ENCODE results near the gene LMAN2.
"Not testable (repeated sequence)": the region's sequence is repeated elsewhere in the genome, so short reads cannot be mapped to it uniquely, and the experiment has no call there.

The LMAN2 gene

GRCh38 chr5:177364159-177364962 lies 12.9 kb upstream of the LMAN2 start:
- no peak for DNase-seq

GRCh38 chr5:177363565-177363964 lies 12.1 kb upstream of the LMAN2 start:
- DNase-seq, result no peak

- DNase-seq, result peak; percentile 47
Observed at GRCh38 chr5:177362610-177363507, 11.4 kb upstream of the LMAN2 start.

GRCh38 chr5:177362292-177362609 lies 10.8 kb upstream of the LMAN2 start:
- no peak for DNase-seq

- no peak for DNase-seq
Observed at GRCh38 chr5:177361418-177362291, 10.2 kb upstream of the LMAN2 start.

- not testable (repeated sequence) for DNase-seq
Observed at GRCh38 chr5:177360740-177361139, 9.3 kb upstream of the LMAN2 start.

- DNase-seq, result no peak
Observed at GRCh38 chr5:177359860-177360259, 8.4 kb upstream of the LMAN2 start.

GRCh38 chr5:177359451-177359851 lies 8.0 kb upstream of the LMAN2 start:
- DNase-seq, result no peak

- DNase-seq, result no peak
Observed at GRCh38 chr5:177358370-177358819, 6.9 kb upstream of the LMAN2 start.

- peak; percentile 31 for DNase-seq
Observed at GRCh38 chr5:177357459-177358351, 6.2 kb upstream of the LMAN2 start, which contains the start of gene RGS14. TSS of gene RGS14 (plus strand) at chr5:177357924. CDS start at chr5:177358025, 101 bp downstream.

- peak; percentile 31 for DNase-seq
Observed at GRCh38 chr5:177357146-177357458, 5.6 kb upstream of the LMAN2 start.

GRCh38 chr5:177356746-177357145 lies 5.3 kb upstream of the LMAN2 start:
- DNase-seq, result no peak

- DNase-seq, result no peak
Observed at GRCh38 chr5:177355868-177356168, 4.3 kb upstream of the LMAN2 start.

GRCh38 chr5:177355162-177355867 lies 3.8 kb upstream of the LMAN2 start:
- no peak for DNase-seq

GRCh38 chr5:177354711-177355110 lies 3.2 kb upstream of the LMAN2 start:
- no peak for DNase-seq

- no peak for DNase-seq
Observed at GRCh38 chr5:177354256-177354655, 2.8 kb upstream of the LMAN2 start.

- no peak for DNase-seq
Observed at GRCh38 chr5:177353093-177353492, 1.6 kb upstream of the LMAN2 start.

- DNase-seq, result no peak
Observed at GRCh38 chr5:177350776-177351391, 584 bp downstream of the LMAN2 start.

GRCh38 chr5:177349762-177350161 lies 1.7 kb downstream of the LMAN2 start:
- DNase-seq, result no peak

GRCh38 chr5:177349362-177349647 lies 2.2 kb downstream of the LMAN2 start:
- DNase-seq, result no peak

GRCh38 chr5:177347699-177348098 lies 3.8 kb downstream of the LMAN2 start:
- no peak for DNase-seq

Measured in NCI-H2171 treated with DMSO at 0.1 percent for 48 hours (cell line).